SU-DHL-6 (cell line): ENCODE measurements around the gene RFX1.
"Not testable (repeated sequence)": the region's sequence is repeated elsewhere in the genome, so short reads cannot be mapped to it uniquely, and the experiment has no call there.

Source experiments
- H2AFZ ChIP-seq: fragments of 200-600 bp; sonication (generic); 2 replicates; pipeline ENCODE4 v1.6.1; 2014; ENCODE audit warnings: low read depth, mild to moderate bottlenecking, moderate library complexity, mixed read lengths, antibody characterized with exemption, low read length; ENCODE audit not compliant: severe bottlenecking
- H3F3A ChIP-seq: fragments of 200-600 bp; shearing (Covaris generic); 2 replicates; pipeline ENCODE4 v1.6.0; 2016; ENCODE audit warnings: antibody characterized with exemption, mild to moderate bottlenecking; ENCODE audit not compliant: insufficient read depth
- H3K27ac ChIP-seq: fragments of 200-600 bp; sonication (generic); 2 replicates; pipeline ENCODE4 v1.5.1; 2016; ENCODE audit warnings: low read depth, mild to moderate bottlenecking, low read length, moderate library complexity, mixed read lengths
- H3K27me3 ChIP-seq: fragments of 200-600 bp; sonication (generic), shearing (Covaris generic); 2 replicates; pipeline ENCODE4 v1.6.0; 2014; ENCODE audit warnings: mild to moderate bottlenecking, low read length
- H3K36me3 ChIP-seq: fragments of 200-600 bp; sonication (generic); 2 replicates; pipeline ENCODE4 v1.6.1; 2014; ENCODE audit warnings: mild to moderate bottlenecking, low read length, mixed read lengths
- H3K4me2 ChIP-seq: fragments of 300-600, 200-600 bp; shearing (Covaris generic), sonication (generic); 2 replicates; pipeline ENCODE4 v1.6.0; 2014; ENCODE audit warnings: low read length, low read depth, mild to moderate bottlenecking; ENCODE audit not compliant: poor library complexity, severe bottlenecking
- H3K4me3 ChIP-seq: fragments of 200-600 bp; sonication (generic); 2 replicates; pipeline ENCODE4 v1.5.1; 2014; ENCODE audit warnings: antibody characterized with exemption, low read length, mild to moderate bottlenecking, mixed read lengths; ENCODE audit not compliant: insufficient read depth, poor library complexity, severe bottlenecking
- H3K79me2 ChIP-seq: fragments of 200-600 bp; sonication (generic); 2 replicates; pipeline ENCODE4 v1.6.1; 2014; ENCODE audit warnings: mild to moderate bottlenecking, low read length, moderate library complexity; ENCODE audit not compliant: insufficient read depth
- H3K9ac ChIP-seq: fragments of 200-600 bp; sonication (generic); 2 replicates; pipeline ENCODE4 v1.7.0; 2014; ENCODE audit warnings: mild to moderate bottlenecking, low read length
- H3K9me2 ChIP-seq: fragments of 200-600 bp; sonication (generic); replicated peaks from 2 replicates; pipeline ENCODE4 v1.6.1; 2014; ENCODE audit warnings: low read length; ENCODE audit not compliant: insufficient read depth
- H3K9me3 ChIP-seq: fragments of 200-600 bp; sonication (generic); 2 replicates; pipeline ENCODE4 v1.6.1; 2014; ENCODE audit warnings: low read length, mixed read lengths; ENCODE audit not compliant: insufficient read depth
- H4K20me1 ChIP-seq: fragments of 200-600 bp; sonication (generic); 2 replicates; pipeline ENCODE4 v1.6.1; 2014; ENCODE audit warnings: low read depth, mild to moderate bottlenecking, antibody characterized with exemption, low read length, moderate library complexity, mixed read lengths
- EZH2phosphoT487 ChIP-seq: fragments of 200-600 bp; sonication (generic), shearing (Covaris generic); conservative IDR thresholded peaks from 2 replicates; pipeline ENCODE4 v1.6.1; 2018; ENCODE audit warnings: mild to moderate bottlenecking, antibody characterized with exemption, low read length, moderate library complexity, mixed read lengths
- TF ChIP-seq, protein P1 (sequence below): fragments of 200-600 bp; sonication (generic); IDR thresholded peaks from one replicate; pipeline ENCODE4 v1.5.1; 2017; ENCODE audit warnings: antibody characterized with exemption, mild to moderate bottlenecking, low read length, moderate library complexity; ENCODE audit not compliant: insufficient read depth, poor library complexity, severe bottlenecking

The RFX1 gene

GRCh38 chr19:14023404-14024235 lies 17.5 kb upstream of the RFX1 start:
- Histone ChIP-seq H2AFZ (no peak overlapping the region), H3K9me3 (no peaks in the 10 kb centered on the region), H3K9ac (no peak overlapping the region), H3K9me2 (no peaks in the 10 kb centered on the region), H3K27me3 (no peaks in the 10 kb centered on the region), H3K36me3 (no peaks in the 10 kb centered on the region), H3K4me3 (no peak overlapping the region), H3F3A (peaks cover 14% of the 10 kb centered on the region; the same call in 1 of the 2 replicates), H3K4me2 (no peak overlapping the region), H4K20me1 (no peaks in the 10 kb centered on the region), H3K27ac (no peak overlapping the region), H3K79me2 (no peaks in the 10 kb centered on the region)
- no peak for TF ChIP-seq EZH2phosphoT487
- TF ChIP-seq, protein P1, sequence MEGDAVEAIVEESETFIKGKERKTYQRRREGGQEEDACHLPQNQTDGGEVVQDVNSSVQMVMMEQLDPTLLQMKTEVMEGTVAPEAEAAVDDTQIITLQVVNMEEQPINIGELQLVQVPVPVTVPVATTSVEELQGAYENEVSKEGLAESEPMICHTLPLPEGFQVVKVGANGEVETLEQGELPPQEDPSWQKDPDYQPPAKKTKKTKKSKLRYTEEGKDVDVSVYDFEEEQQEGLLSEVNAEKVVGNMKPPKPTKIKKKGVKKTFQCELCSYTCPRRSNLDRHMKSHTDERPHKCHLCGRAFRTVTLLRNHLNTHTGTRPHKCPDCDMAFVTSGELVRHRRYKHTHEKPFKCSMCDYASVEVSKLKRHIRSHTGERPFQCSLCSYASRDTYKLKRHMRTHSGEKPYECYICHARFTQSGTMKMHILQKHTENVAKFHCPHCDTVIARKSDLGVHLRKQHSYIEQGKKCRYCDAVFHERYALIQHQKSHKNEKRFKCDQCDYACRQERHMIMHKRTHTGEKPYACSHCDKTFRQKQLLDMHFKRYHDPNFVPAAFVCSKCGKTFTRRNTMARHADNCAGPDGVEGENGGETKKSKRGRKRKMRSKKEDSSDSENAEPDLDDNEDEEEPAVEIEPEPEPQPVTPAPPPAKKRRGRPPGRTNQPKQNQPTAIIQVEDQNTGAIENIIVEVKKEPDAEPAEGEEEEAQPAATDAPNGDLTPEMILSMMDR: no peak

GRCh38 chr19:14022469-14022868 lies 16.3 kb upstream of the RFX1 start:
- H2AFZ ChIP-seq: no peak overlapping the region
- no peak overlapping the region for H3K4me2 ChIP-seq
- no peaks in the 10 kb centered on the region for H3K27me3 ChIP-seq
- peaks cover 17% of the 10 kb centered on the region; the same call in 1 of the 2 replicates for H3F3A ChIP-seq
- H3K36me3 ChIP-seq: no peaks in the 10 kb centered on the region
- H3K27ac ChIP-seq: no peak overlapping the region
- no peaks in the 10 kb centered on the region for H3K9me3 ChIP-seq
- H3K9me2 ChIP-seq: no peaks in the 10 kb centered on the region
- no peaks in the 10 kb centered on the region for H3K79me2 ChIP-seq
- H3K4me3 ChIP-seq: no peak overlapping the region
- no peak for TF ChIP-seq EZH2phosphoT487
- TF ChIP-seq, protein P1: no peak
- H4K20me1 ChIP-seq: no peaks in the 10 kb centered on the region
- H3K9ac ChIP-seq: no peak overlapping the region

DNA sequence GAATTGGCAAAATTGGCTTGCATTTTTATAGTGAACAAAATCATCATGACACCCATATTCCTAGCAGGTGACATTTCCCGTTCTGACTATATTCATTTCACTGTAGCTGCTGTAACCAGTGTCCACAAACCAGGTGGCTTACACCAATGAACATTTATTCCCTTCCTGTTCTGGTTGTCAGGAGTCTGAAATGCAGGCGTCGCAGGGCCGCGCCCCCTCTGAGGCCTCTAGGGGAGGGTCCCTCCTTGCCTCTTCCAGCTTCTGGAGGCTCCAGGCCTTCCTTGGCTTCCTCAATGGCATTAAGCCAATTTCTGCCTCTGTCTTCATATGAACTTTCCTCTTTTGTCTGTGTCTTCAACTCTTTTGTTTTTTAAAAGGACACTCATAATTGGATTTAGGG lies 15.4 kb upstream of the RFX1 start:
- Histone ChIP-seq H3K79me2 (no peaks in the 10 kb centered on the region), H3K4me3 (no peak overlapping the region), H2AFZ (no peak overlapping the region), H3K4me2 (no peak overlapping the region), H3K9me3 (no peaks in the 10 kb centered on the region), H3K27me3 (no peaks in the 10 kb centered on the region), H4K20me1 (no peaks in the 10 kb centered on the region), H3K27ac (no peak overlapping the region), H3F3A (peaks cover 17% of the 10 kb centered on the region; the same call in 1 of the 2 replicates), H3K36me3 (no peaks in the 10 kb centered on the region), H3K9me2 (no peaks in the 10 kb centered on the region), H3K9ac (no peak overlapping the region)
- TF ChIP-seq EZH2phosphoT487: no peak
- TF ChIP-seq, protein P1: no peak

GRCh38 chr19:14019739-14020138 lies 13.6 kb upstream of the RFX1 start:
- H3K4me2 ChIP-seq, H3K27ac ChIP-seq, H3K79me2 ChIP-seq, H3K9ac ChIP-seq, H4K20me1 ChIP-seq, H3K36me3 ChIP-seq, H2AFZ ChIP-seq, H3K4me3 ChIP-seq, H3K9me3 ChIP-seq, H3K9me2 ChIP-seq, H3K27me3 ChIP-seq: not testable (repeated sequence)
- H3F3A ChIP-seq: peaks cover 24% of the 10 kb centered on the region; the same call in 1 of the 2 replicates
